SKM-1 (cell line): ENCODE measurements around the gene PPFIA4.

Experiments used
- DNase-seq: peaks from one replicate; lab custom pipeline; 2025; ENCODE audit not compliant: unreplicated experiment; lab: John Stamatoyannopoulos, UW

The PPFIA4 gene

GRCh38 chr1:203126866-203127665, 100.8 kb downstream of the PPFIA4 start:
- no peak for DNase-seq

GRCh38 chr1:203127666-203128430, 101.6 kb downstream of the PPFIA4 start, which contains the start of gene ADORA1:
Gene ADORA1, plus strand, starts transcription at chr1:203127726. Its CDS starts 1,116 bp downstream, at chr1:203128842.
- no peak for DNase-seq

GRCh38 chr1:203128431-203128715, 102.1 kb downstream of the PPFIA4 start:
- no peak for DNase-seq
